NCI-H1417 (cell line): ENCODE data around the gene NPBWR2.
"Not testable (repeated sequence)": the region's sequence is repeated elsewhere in the genome, so short reads cannot be mapped to it uniquely, and the experiment has no call there.

Experiments
- DNase-seq, 3 experiments: peaks; one replicate each; lab custom pipeline; 2025; lab: John Stamatoyannopoulos, UW

Gene NPBWR2

DNA sequence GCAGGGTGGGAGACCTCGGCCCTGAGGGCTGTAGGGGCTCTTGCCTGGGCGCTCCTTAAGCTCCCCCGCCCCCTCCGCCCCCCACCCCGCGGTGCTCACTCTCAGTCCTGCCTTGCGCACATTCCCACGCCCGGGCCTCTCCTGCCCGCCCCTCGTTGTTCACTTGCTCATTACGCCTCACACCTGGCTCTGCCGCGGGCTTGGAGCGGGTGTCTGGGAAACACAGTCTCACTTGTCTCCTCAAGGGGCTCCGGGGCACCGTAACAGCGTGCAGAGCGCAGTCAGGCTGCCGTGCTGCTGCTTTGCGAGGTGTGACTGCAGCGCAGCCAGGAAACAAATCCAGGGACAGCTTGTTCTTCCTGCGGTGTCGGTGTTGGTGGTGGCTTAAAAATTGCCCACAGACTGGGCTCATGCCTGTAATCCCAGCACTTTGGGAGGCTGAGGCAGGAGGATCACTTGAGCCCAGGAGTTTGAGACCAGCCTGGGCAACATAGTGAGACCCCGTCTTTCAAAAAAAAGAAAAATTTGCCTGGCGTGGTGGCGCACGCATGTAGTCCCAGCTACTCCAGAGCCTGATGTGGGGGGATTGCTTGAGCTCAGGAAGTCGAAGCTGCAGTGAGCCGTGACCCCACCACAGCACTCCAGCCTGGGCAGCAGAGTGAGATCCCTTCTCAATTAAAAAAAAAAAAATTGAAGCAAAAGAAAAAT, 4.6 kb downstream of the NPBWR2 start:
- DNase-seq, result peak; percentile 85 to 95 (median 89)

DNA sequence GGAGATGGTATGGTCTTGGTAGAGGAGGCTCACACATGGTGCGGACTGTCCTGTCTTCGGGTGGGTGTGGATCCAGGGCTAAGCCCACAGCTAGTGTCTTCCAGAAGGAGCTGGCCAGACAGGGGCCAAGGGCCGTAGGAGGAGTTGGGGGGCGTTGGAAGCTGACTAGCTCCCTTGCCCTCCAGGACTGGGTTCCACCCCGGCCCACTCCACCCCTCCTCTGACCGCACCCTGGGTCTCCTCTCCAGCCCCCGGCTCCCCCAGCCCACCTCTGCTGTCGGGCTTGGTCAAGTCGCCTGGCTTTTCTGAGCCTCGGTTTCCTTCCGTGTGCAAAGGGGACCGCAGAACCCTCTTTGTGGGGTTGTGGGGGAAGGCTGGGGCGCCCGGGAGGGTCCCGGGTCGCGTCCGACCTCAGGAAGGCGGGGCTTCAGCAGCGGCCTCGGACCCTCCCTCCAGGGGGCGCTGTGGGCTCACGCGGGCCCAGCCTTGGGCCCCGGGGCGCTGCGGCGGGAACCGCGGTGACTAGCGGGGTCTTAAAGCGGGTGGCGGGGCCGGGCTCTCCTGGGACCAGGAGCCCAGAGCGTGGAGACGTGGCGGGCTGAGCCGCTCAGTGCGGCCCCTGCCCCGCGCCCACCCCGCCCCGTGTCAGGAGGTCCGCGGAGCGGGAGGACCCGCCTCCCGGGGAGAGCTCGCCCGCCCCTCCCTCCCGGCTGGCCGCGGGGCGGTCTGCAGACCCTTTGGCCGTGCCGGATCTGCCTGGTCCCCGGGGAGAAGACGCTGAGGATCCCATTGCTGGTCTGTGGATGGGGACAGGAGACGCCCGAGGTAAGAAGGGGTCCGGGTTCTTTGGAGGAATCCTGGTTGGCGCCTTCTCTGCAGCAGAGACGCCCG, 5.4 kb downstream of the NPBWR2 start:
- peak; percentile 71 to 77 (median 74) for DNase-seq

DNA sequence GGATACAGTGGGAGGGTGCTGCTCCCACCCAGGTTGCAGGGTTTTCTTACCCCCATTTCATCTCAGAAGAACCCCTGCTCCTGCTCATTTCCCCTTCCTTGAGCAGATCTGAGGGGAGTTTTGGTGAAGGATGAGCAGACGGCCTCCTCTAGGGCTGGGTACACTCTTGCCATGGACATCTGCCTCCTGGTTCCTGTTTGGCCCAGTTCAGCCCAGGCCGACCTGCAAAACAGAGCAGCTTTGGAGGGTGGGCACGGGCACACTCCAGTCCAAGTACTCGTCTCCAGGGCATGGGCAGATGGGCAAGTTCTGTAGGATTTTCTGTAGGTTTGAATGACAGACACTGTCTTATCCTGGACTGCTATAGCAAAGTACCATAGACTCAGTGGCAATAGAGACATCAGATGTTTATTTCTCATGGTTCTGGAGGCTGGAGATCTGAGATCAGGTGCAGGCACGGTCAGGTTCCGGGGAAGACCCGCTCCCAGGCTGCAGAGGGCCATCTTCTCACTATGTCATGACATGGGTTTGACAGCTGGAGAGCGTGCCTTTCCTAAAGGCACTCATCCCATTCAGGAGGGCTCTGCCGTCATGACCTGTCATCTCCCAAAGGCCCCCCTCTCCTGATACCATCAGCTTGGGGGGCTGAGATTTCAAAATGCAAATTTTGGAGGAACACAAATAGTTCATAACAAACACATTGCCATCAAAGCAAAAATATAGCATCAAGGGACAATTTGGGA, 6.2 kb downstream of the NPBWR2 start:
- no peak for DNase-seq

DNA sequence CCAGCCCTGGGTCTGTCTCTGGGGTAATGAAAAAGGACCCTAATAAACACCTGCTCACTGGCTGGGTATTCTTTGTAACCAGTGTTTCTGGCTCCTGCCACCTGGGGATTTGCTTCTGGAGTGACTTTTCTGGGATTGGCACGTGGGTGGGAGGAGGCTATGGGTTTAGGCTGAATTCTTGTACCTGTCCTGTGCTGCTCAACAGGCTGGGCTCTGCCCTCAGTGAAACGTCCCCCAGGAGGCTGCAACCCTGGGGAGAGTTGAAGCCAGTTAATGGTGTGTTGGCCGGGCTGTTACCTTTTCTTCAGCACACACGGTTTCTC, 6.8 kb downstream of the NPBWR2 start:
- no peak for DNase-seq

DNA sequence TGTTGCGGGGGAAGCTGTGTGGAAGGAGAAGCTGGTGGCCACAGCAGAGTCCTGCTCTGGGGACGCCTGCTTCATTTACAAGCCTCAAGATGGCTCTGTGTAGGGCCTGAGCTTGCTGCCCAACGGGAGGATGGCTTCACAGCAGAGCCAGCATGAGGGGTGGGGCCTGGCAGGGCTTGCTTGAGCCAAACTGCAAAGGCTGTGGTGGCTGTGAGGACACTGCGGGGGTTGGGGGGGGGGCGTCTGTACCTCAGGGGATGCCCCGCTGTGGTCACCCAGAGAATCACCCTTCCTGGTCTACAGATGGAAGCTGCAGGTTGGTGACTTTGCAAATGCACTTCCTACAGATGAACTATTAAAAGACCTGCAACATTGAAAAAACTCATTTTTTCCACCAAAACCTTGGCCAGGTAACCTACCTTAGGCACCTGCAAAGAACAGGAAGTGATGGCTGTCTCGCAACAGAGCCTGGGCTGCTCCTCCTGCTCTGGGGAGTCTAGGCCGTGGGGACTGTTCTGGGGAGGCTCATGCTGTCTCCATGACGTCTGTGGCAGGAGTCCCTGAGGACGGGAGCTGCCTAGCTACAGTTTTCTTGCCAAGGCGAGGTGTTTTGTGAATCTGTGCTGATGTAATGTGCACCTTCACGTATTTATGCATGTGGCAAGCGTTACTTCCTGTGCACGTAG, 7.3 kb downstream of the NPBWR2 start:
- DNase-seq, result peak in 2 of 3 experiments; percentile 42 to 58

DNA sequence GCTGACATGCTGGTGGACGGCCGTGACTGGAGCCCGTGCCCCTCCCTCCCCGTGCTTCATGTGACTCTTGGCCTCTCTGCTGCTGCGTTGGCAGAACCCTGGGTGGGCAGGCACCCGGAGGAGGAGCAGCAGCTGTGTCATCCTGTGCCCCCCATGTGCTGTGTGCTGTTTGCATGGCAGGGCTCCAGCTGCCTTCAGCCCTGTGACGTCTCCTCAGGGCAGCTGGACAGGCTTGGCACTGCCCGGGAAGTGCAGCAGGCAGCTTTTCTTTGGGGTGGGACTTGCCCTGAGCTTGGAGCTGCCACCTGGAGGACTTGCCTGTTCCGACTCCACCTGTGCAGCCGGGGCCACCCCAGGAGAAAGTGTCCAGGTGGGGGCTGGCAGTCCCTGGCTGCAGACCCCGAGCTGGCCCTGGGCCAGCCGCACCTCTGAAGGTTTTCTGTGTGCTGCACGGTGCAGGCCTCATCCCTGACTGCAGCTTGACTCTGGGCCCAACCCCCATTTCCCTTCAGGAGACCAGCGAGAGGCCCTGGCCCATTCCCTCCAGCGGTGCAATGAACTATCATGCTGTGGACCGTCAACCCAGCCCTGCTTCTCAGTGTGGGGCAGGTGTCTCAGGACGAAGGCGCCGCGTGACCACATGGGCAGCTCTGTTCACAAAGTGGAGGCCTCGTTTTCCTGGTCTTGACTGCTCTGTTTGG, 8.1 kb downstream of the NPBWR2 start:
- peak in 1 of 3 experiments; percentile 71 for DNase-seq

DNA sequence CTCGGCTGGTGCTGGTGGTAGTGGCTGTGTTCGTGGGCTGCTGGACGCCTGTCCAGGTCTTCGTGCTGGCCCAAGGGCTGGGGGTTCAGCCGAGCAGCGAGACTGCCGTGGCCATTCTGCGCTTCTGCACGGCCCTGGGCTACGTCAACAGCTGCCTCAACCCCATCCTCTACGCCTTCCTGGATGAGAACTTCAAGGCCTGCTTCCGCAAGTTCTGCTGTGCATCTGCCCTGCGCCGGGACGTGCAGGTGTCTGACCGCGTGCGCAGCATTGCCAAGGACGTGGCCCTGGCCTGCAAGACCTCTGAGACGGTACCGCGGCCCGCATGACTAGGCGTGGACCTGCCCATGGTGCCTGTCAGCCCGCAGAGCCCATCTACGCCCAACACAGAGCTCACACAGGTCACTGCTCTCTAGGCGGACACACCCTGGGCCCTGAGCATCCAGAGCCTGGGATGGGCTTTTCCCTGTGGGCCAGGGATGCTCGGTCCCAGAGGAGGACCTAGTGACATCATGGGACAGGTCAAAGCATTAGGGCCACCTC, 8.8 kb downstream of the NPBWR2 start:
- DNase-seq, result no peak

DNA sequence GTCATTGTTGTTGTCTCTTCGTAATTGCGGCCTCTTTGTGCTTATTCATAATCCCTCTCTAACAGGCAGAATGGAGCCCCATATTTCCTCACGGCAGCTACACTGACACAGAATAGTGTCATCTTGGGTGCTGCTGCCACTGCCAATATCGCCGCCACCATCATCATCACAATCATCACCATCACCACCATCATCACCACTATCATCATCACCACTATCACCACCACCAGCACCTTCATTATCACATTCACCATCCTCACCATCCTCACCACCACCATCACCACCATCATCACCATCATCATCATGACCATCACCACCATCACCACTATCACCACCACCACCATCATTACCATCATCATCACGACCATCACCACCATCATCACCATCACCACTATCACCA, 10.8 kb downstream of the NPBWR2 start:
- DNase-seq, result no peak

DNA sequence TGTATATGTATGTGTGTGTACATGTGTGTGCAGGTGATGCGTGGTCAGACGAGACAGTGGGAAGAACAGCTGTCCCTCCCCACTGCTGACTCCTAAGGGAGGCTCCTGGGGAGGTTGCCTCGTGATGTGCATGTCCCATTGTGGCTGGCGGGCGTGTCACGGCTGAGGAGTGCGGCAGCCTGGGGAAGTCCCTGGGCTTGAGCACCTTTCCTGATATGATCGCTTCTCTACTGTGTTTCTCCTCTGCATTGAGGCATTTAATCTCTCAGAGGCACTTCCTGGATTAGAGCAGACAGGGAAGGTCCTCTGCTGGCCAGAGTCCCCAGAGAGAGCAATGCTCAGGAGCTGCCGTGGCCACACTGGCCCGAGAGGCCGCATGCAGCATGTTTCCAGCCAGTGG, 11.4 kb downstream of the NPBWR2 start:
- DNase-seq, result no peak

DNA sequence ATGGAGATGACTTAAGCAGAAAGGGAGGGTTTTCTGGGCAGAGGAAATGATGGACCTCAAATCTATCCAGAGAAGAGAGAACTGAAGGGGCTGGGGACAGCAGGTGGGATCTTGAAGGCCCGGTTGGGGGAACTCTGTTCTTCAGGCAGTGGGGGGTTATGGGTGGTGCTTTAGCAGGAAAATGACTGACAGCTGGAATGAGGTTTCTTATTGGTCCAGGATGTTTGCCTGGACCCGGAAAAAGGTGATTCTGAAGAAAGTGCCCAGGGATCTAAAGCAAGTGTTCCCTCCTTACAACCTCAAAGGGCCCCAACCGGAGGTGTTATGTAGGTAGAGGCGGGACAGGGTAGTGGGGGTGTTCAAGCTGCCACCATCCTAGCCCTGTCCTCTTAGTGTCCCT, 11.9 kb downstream of the NPBWR2 start:
- DNase-seq, result no peak

DNA sequence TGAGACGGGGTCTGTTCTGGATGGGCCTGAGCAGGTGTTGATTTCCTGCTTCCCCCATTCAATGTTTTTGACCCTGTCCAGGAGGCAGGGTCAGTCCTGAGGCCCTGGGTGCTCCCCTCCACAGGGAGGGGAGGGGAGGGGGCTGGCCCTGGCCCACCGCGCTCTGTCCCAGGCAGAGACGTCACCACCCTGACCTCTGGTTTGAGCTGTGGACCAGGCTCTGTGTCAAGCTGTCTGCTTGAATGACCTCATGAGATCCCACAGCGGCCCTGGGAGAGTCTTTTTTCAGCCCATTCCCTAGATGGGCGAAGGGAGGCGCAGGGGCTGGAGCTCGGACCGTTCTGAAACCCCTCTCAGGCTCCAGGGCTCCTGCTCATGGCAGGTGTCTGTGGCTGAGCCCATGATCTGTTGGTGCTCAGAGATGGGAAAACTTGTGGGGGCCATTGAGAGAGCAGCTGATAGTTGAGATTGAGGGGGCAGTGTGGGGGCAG, 14.3 kb downstream of the NPBWR2 start:
- peak in 1 of 3 experiments; percentile 23 for DNase-seq

DNA sequence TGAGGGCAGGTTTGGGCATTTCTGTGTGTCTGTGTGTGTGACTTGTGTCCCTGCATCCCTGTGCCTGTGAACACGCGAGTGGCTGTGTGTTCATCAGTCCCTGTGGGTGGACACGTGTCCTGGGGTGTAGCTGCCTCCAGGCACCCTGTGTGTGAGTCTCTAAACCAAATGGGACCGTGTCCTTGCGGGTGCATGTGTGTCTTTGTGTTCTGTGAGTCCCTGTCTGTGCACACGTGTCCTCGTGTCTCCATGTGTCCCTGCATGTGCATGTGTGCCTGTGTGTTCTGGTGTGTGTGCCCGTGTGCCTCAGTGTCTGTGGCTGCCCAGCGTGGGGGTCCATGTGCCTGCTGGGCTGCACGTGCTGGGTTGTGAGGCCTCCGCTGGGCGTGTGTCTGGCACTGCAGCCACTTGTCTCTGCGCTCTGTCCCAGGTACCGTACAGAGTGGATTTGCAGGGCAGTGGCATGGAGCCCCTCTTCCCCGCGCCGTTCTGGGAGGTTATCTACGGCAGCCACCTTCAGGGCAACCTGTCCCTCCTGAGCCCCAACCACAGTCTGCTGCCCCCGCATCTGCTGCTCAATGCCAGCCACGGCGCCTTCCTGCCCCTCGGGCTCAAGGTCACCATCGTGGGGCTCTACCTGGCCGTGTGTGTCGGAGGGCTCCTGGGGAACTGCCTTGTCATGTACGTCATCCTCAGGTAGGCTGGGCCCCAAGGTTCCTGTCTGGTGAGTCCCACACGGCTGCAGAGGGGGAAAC, 14.9 kb downstream of the NPBWR2 start:
- DNase-seq, result peak in 2 of 3 experiments; percentile 48 to 70

DNA sequence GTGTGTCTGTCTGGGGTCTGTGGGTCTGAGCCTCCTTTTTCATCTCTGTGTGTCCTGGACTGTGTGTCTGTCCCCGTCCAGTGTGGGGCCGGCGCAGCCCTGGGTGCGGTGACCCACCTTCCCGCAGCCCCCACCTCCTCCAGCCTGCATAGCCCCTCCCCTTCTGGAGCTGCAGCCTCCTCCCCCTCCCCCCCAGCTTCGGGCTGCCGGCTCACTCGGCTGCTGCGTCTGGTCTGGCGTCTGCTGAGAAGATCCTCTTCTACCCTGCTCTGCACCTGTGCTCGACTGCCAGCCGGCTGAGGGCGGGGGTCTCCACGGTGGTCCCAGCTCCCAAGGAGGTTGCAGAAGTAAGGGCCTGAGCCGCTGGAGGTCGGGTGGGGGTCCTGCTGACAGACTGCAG, 15.6 kb downstream of the NPBWR2 start:
- DNase-seq, result peak in 2 of 3 experiments; percentile 51 to 64

DNA sequence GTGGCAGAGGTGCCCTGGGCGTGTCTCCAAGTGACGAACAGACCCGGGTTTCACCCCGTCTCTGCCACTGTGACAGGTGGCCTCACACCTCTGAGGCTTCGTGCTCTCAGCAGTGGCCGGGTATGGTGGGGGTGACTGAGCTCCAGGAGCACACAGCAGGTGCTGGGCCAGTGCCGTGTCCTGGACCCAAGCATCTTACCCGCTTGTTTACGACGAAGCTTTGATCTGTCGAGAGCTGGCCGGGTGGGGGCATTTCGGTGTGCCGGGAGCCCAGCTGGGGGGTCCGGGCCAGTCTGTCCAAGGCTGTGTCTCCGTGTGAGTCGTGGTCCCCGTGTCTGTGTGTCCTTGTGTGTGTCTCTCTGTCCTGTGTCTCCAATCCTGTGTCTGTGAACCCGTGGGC, 16.0 kb downstream of the NPBWR2 start:
- DNase-seq, result peak in 1 of 3 experiments; percentile 56

DNA sequence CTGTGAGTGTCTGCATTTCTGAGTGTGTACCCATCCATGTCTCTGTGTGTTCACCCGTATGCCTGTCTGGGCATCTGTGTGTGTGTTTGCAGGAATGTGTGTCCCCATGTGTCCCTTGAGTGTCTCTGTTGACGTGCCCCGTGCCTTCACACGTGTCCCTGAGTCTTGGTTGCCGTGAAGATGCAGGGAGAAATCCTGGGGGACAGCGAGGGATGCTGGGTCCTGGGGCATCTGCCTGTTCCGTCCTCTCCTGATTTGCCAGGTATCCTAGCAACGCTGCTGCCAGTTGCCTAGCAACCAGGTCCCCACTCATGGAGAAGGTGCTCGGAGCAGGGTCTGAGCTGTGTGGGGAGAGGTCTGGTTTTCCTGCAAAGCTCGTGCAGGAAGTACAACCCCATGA, 17.2 kb downstream of the NPBWR2 start:
- DNase-seq, result peak in 2 of 3 experiments; percentile 63 to 85

DNA sequence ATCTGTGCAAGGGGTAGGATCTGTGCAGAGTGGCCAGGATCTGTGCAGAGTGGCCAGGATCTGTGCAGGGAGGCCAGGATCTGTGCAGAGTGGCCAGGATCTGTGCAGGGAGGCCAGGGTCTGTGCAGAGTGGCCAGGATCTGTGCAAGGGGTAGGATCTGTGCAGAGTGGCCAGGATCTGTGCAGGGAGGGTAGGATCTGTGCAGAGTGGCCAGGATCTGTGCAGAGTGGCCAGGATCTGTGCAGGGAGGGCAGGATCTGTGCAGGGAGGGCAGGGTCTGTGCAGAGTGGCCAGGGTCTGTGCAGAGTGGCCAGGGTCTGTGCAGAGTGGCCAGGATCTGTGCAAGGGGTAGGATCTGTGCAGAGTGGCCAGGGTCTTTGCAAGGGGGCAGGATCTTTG, 18.8 kb downstream of the NPBWR2 start:
- DNase-seq, result not testable (repeated sequence)

DNA sequence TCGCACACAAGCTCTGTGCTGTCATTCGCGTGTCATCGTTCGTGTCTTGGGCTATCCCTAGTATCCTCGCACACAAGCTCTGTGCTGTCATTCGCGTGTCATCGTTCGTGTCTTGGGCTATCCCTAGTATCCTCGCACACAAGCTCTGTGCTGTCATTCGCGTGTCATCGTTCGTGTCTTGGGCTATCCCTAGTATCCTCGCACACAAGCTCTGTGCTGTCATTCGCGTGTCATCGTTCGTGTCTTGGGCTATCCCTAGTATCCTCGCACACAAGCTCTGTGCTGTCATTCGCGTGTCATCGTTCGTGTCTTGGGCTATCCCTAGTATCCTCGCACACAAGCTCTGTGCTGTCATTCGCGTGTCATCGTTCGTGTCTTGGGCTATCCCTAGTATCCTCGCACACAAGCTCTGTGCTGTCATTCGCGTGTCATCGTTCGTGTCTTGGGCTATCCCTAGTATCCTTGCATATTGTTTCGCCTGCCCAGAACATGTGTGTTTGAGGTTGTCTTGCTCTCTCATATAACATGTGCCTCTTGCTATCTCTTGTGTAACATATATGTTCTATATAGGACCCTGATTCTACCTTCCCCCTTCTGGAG, 20.0 kb downstream of the NPBWR2 start:
- not testable (repeated sequence) for DNase-seq

DNA sequence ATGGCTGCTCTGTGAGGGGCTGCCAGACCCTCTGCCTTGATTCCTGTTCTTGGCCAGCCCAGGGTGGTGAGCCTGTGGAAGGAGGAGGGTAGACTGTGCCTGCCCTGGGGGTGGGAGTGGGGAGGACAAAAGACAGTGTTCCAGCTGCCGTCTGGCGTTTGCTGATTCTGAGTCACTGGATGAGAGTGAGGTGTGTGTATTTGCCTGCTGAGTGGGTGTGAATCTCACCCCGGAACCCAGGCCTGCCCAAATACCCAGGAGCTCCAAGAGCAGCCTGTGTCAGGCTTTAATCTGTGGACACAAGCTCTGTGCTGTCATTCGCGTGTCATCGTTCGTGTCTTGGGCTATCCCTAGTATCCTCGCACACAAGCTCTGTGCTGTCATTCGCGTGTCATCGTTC, 20.6 kb downstream of the NPBWR2 start:
- no peak for DNase-seq

DNA sequence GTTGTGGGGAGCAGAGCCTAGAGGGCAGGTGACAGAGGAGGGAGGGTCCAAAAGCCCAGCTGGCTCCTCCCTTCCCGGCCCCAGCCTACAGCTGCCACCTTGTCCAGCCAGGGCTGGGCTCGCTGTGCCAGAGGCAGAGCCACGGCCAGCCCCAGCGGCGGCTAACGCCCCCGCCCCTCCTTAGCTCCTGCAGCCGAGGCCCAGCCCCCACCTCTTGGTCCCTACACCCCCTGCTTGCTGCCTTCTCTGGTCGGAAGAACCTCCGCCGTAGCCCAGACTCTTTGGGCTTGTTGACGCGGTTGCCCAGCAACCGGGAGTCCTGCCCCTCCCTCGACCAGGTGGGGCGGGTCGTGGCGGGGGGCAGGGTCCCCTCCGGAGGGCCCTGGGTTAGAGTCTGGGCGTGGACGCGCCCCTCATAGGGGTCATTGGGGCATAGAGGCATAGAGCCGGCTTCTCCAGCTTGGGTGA, 22.6 kb downstream of the NPBWR2 start:
- DNase-seq, result peak in 2 of 3 experiments; percentile 67 to 69
